Cardiac muscle cell (in vitro differentiated cells and primary cell): ENCODE data around the gene ARFGAP2. TPM values are rescaled to one million over a fixed set of nuclear protein-coding genes. Genes with fewer than 3 reads are reported as not detected.

Experiments
- DNase-seq, 2 donors: peaks; one replicate each; pipeline versions ENCODE4 v3.0.0 to v3.0.0-alpha.2; 2010 to 2017; ENCODE audit warnings: low read depth in 1 of 2, low spot score in 1 of 2
- H3K27ac ChIP-seq: fragments of 200-600 bp; sonication (generic); 2 replicates; pipeline ENCODE4 v1.5.1; 2016
- H3K27me3 ChIP-seq: fragments of 200-600 bp; sonication (generic); 2 replicates; pipeline ENCODE4 v1.6.0; 2016; ENCODE audit warnings: control low read depth
- H3K36me3 ChIP-seq: fragments of 200-600 bp; sonication (generic); 2 replicates; pipeline ENCODE4 v1.5.1; 2016; ENCODE audit warnings: control low read depth
- H3K4me1 ChIP-seq: fragments of 200-600 bp; sonication (generic); 2 replicates; pipeline ENCODE4 v1.8.1; 2017; ENCODE audit warnings: low read depth, mild to moderate bottlenecking, mixed run types
- H3K4me3 ChIP-seq: fragments of 200-600 bp; sonication (generic); 2 replicates; pipeline ENCODE4 v1.5.1; 2016; ENCODE audit warnings: mild to moderate bottlenecking
- H3K9me3 ChIP-seq: fragments of 200-600 bp; sonication (generic); 2 replicates; pipeline ENCODE4 v1.5.1; 2017; ENCODE audit warnings: low read depth, mild to moderate bottlenecking, control low read depth
- CTCF ChIP-seq: IDR thresholded peaks from 2 replicates; pipeline ENCODE4 v1.5.1; 2012; ENCODE audit warnings: low read depth, mild to moderate bottlenecking, low read length
- polyA plus RNA-seq: library from polyadenylated mRNA; unstranded; fragments of >200 nt; fragmentation: Nextera tagmentation; extraction: Ambion mirVana; gene quantifications from 2 replicates; pipeline ENCODE4 v1.2.1, GENCODE V29; 2016
- total RNA-seq: library from RNA; depleted of rRNA; stranded (reverse); fragments of >200 nt; gene quantifications from 2 replicates; pipeline ENCODE4 v1.2.3, GENCODE V29; 2016

The ARFGAP2 gene
- total and polyA plus RNA-seq, 2 experiments from 2014 or later = 107 to 136 TPM

GRCh38 chr11:47148903-47149531 is 27.7 kb downstream of the ARFGAP2 start:
- Histone ChIP-seq H3K36me3 (no peaks in the 10 kb centered on the region), H3K27me3 (no peaks in the 10 kb centered on the region), H3K9me3 (no peaks in the 10 kb centered on the region), H3K4me1 (no peaks in the 10 kb centered on the region), H3K27ac (no peak overlapping the region), H3K4me3 (no peak overlapping the region)
- peak in 1 of 2 donors; percentile 21 for DNase-seq
- TF ChIP-seq CTCF = no peak

- H3K9me3 ChIP-seq = no peaks in the 10 kb centered on the region
- no peaks in the 10 kb centered on the region for H3K4me1 ChIP-seq
- H3K4me3 ChIP-seq = no peak overlapping the region
- H3K27ac ChIP-seq = no peak overlapping the region
- DNase-seq = no peak
- TF ChIP-seq CTCF = no peak
- H3K36me3 ChIP-seq = no peaks in the 10 kb centered on the region
- H3K27me3 ChIP-seq = no peaks in the 10 kb centered on the region
These were observed 28.4 kb downstream of the ARFGAP2 start for GRCh38 chr11:47148270-47148669.

- H3K27me3 ChIP-seq = no peaks in the 10 kb centered on the region
- no peak for TF ChIP-seq CTCF
- H3K9me3 ChIP-seq = no peaks in the 10 kb centered on the region
- no peaks in the 10 kb centered on the region for H3K4me1 ChIP-seq
- H3K4me3 ChIP-seq = no peak overlapping the region
- no peaks in the 10 kb centered on the region for H3K36me3 ChIP-seq
- DNase-seq = no peak
- H3K27ac ChIP-seq = no peak overlapping the region
These were observed 29.0 kb downstream of the ARFGAP2 start for GRCh38 chr11:47147681-47148080.

DNA sequence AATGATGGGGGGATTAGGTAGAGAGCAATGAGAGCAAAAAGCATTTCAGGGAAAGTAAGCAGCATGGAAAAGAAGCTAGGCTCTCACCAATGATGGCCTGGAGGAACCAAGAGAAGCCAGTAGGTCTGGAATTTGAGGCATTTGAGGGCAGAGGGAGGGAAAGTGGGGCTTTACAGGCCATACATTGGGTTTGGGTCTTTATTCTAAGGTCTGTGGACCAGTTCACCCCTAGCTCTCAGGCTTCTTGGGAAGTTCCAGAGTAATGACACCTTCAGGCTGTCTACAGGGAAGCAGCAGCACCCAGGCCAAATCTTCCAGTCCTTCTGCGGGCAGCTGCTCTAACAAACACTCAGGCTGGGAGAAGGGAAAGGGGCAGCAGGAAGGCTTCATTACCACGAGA is 29.4 kb downstream of the ARFGAP2 start:
- Histone ChIP-seq H3K4me1 (no peaks in the 10 kb centered on the region), H3K9me3 (no peaks in the 10 kb centered on the region), H3K4me3 (no peak overlapping the region), H3K27me3 (no peaks in the 10 kb centered on the region), H3K36me3 (no peaks in the 10 kb centered on the region), H3K27ac (no peak overlapping the region)
- no peak for DNase-seq
- TF ChIP-seq CTCF = no peak

GRCh38 chr11:47144541-47144940 is 32.1 kb downstream of the ARFGAP2 start:
- no peak overlapping the region for H3K27ac ChIP-seq
- H3K9me3 ChIP-seq = no peaks in the 10 kb centered on the region
- H3K27me3 ChIP-seq = no peaks in the 10 kb centered on the region
- H3K4me1 ChIP-seq = no peaks in the 10 kb centered on the region
- no peaks in the 10 kb centered on the region for H3K36me3 ChIP-seq
- TF ChIP-seq CTCF = no peak
- DNase-seq = no peak
- H3K4me3 ChIP-seq = no peak overlapping the region

DNA sequence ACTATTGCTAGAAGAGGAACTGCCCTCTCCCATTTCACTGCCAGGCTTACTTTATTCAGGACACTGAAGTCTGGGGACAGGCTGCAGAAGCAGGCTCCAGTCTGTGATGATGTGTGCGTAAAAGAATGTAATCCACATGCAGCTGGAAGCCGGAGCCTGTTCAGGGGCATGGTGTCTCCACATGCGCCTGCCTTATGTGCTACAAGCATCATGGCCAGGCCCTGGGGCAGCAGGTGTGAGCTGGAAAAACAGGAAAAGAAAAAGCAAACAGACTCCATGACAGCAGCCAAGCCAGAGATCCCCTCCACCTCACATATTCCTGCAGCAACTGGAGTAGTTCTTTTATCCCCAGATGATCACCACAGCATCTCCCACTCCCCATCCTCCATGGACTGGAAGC is 33.4 kb downstream of the ARFGAP2 start:
- DNase-seq = peak in 1 of 2 donors; percentile 70

More for the DNA sequence above, 33.4 kb downstream of the ARFGAP2 start:
- Histone ChIP-seq H3K9me3 (no peaks in the 10 kb centered on the region), H3K4me1 (no peaks in the 10 kb centered on the region), H3K4me3 (no peak overlapping the region), H3K36me3 (no peaks in the 10 kb centered on the region), H3K27me3 (no peaks in the 10 kb centered on the region), H3K27ac (peak overlapping the region; percentile 0)
- TF ChIP-seq CTCF = no peak
